GM12892 (cell line): ENCODE results near the gene PSMB5.

Experiments
- POLR2A ChIP-seq: IDR thresholded peaks from 2 replicates; pipeline ENCODE4 v1.6.1; 2011; ENCODE audit warnings: low read depth, low read length, control low read depth
- TAF1 ChIP-seq: IDR thresholded peaks from 2 replicates; pipeline ENCODE4 v1.6.1; 2011; ENCODE audit warnings: low read depth, mild to moderate bottlenecking, control low read depth, low read length, borderline replicate concordance

DNA sequence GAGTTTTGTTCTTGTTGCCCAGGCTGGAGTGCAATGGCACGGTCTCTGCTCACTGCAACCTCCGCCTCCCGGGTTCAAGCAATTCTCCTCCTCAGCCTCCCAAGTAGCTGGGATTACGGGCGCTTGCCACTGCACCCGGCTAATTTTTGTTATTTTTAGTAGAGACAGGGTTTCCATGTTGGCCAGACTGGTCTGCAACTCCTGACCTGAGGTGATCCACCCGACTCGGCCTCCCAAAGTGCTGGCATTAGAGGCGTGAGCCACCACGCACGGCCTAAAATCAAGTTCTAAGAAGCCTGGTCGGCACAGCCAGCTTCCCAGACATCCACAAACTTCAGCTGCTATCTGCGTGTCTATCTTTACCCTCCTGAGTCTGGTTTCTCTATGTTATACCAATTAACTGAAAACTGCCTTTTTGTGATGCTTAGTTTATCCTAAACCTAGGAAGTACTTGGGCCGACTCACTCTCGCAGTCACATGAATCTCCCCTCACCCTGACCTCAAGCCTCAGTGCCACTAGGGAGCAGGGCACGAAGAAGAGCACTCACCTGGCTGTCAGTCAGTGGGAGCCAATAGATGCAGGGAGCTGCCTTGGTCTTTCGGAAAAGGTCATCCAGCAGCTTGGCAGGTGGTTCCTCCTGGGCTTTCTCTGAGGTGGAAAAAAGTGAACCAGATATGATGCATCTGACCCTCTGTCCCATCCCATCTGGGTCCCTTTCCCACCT is 26.0 kb upstream of the PSMB5 start:
- TF ChIP-seq POLR2A (no peak), TAF1 (no peak)
